GM12878 (cell line): ENCODE results near the gene CLUH. TPM values are rescaled to one million over a fixed set of nuclear protein-coding genes. Genes with fewer than 3 reads are reported as not detected.

Experiments used
- ATAC-seq: fragments of 200-7000 bp; cut with Tn5 transposase; 3 replicates; pipeline ENCODE4 v1.9.1; 2020; ENCODE audit warnings: mild to moderate bottlenecking, moderate library complexity
- BruUV-seq: library from RNA; stranded (reverse); fragments of 400-500 nt; replicated peaks from 2 replicates; lab custom pipeline; 2021; lab: Mats Ljungman, UMichigan
- CTCF ChIA-PET: fragments of 300-600 bp; sonication (Branson Sonifier 250); formaldehyde crosslinking; extraction: SDS; loops from one replicate; lab custom pipeline; 2021; ENCODE audit warnings: inconsistent platforms; lab: Yijun Ruan, JAX
- POLR2A ChIA-PET: fragments of 350-600 bp; formaldehyde crosslinking; extraction: SDS; loops from one replicate; lab custom pipeline; 2021; ENCODE audit warnings: inconsistent platforms; lab: Charles Lee
- RAD21 ChIA-PET: fragments of 300-600 bp; sonication (Branson Sonifier 250); formaldehyde crosslinking; loops from one replicate; lab custom pipeline; 2023; ENCODE audit warnings: antibody characterized with exemption; ENCODE audit not compliant: unreplicated experiment; lab: Charles Lee
- SMC1A ChIA-PET: fragments of 300-600 bp; sonication (Branson Sonifier 250); formaldehyde crosslinking; loops from one replicate; lab custom pipeline; 2023; ENCODE audit not compliant: unreplicated experiment, uncharacterized antibody; lab: Charles Lee
- DNase-seq: peaks from one replicate; pipeline ENCODE4 v3.0.0-alpha.2; 2011; ENCODE audit warnings: low read depth, low spot score
- FAIRE-seq: peaks from 3 replicates; lab custom pipeline; 2011; peaks lifted over from hg19 to GRCh38; lab: Jason Lieb, UNC
- H2AFZ ChIP-seq: 2 replicates; pipeline ENCODE4 v1.6.0; 2011; ENCODE audit warnings: low read depth, low read length, control low read depth; ENCODE audit not compliant: control insufficient read depth
- H3K27ac ChIP-seq: 2 replicates; pipeline ENCODE4 v1.5.1; 2011; ENCODE audit warnings: control low read depth; ENCODE audit not compliant: control insufficient read depth, insufficient read depth
- H3K27me3 ChIP-seq, 2 experiments: replicated peaks in 1 of 2; 2 replicates each; pipeline versions ENCODE4 v1.6.0 to v1.6.1; 2011; ENCODE audit warnings: low read length in 1 of 2; ENCODE audit not compliant: control insufficient read depth in 2 of 2, insufficient read depth in 2 of 2
- H3K36me3 ChIP-seq, 2 experiments: 2 replicates each; pipeline ENCODE4 v1.5.1; 2011; ENCODE audit warnings: low read length in 1 of 2; ENCODE audit not compliant: control insufficient read depth in 2 of 2, insufficient read depth in 2 of 2
- H3K4me1 ChIP-seq: 2 replicates; pipeline ENCODE4 v1.6.1; 2011; ENCODE audit warnings: mild to moderate bottlenecking, low read length, moderate library complexity, mixed read lengths; ENCODE audit not compliant: control insufficient read depth, insufficient read depth
- H3K4me2 ChIP-seq: 2 replicates; pipeline ENCODE4 v1.6.0; 2011; ENCODE audit warnings: control low read depth; ENCODE audit not compliant: control insufficient read depth, insufficient read depth
- H3K4me3 ChIP-seq: fragments of 200-600 bp; sonication (generic); 2 replicates; pipeline ENCODE4 v1.5.1; 2016
- H3K79me2 ChIP-seq: 2 replicates; pipeline ENCODE4 v1.6.0; 2011; ENCODE audit warnings: low read length; ENCODE audit not compliant: control insufficient read depth, insufficient read depth
- H3K9ac ChIP-seq: 2 replicates; pipeline ENCODE4 v1.8.0; 2011; ENCODE audit warnings: low read length, control low read depth, mixed read lengths; ENCODE audit not compliant: control insufficient read depth, insufficient read depth
- H3K9me3 ChIP-seq: replicated peaks from 3 replicates; pipeline ENCODE4 v1.5.1; 2011; ENCODE audit warnings: mild to moderate bottlenecking, low read length; ENCODE audit not compliant: control insufficient read depth, insufficient read depth
- H4K20me1 ChIP-seq: 2 replicates; pipeline ENCODE4 v1.6.0; 2011; ENCODE audit not compliant: control insufficient read depth, insufficient read depth
- CEBPB ChIP-seq, 2 experiments: fragments of 150-350 bp in 1 of 2; IDR thresholded peaks; 2 replicates each; pipeline ENCODE4 v1.6.1; 2012 to 2014; ENCODE audit warnings: low read depth in 2 of 2, low read length in 2 of 2, borderline replicate concordance in 1 of 2, inconsistent platforms in 1 of 2
- CUX1 ChIP-seq: IDR thresholded peaks from 2 replicates; pipeline ENCODE4 v1.6.1; 2012; ENCODE audit warnings: improper control_type of control experiment, low read depth, low read length; ENCODE audit not compliant: insufficient replicate concordance
- GATAD2B ChIP-seq: fragments of 450-650 bp; conservative IDR thresholded peaks from 2 replicates; pipeline ENCODE4 v1.6.1; 2017; ENCODE audit warnings: low read depth, mild to moderate bottlenecking, moderate library complexity
- NFIC ChIP-seq: IDR thresholded peaks from 2 replicates; pipeline ENCODE4 v1.6.1; 2012; ENCODE audit warnings: low read depth, mild to moderate bottlenecking, inconsistent platforms, low read length, moderate library complexity
- NR2C2 ChIP-seq: IDR thresholded peaks from 2 replicates; pipeline ENCODE4 v1.6.1; 2011; ENCODE audit warnings: borderline replicate concordance, low read depth; ENCODE audit not compliant: control insufficient read depth, insufficient read length
- PAX8 ChIP-seq: fragments of 450-650 bp; IDR thresholded peaks from 2 replicates; pipeline ENCODE4 v1.6.1; 2017; ENCODE audit warnings: mild to moderate bottlenecking, moderate library complexity
- PKNOX1 ChIP-seq: fragments of 450-650 bp; IDR thresholded peaks from 2 replicates; pipeline ENCODE4 v1.6.1; 2016; ENCODE audit warnings: mild to moderate bottlenecking
- POU2F2 ChIP-seq: IDR thresholded peaks from 3 replicates; pipeline ENCODE4 v1.6.1; 2011; ENCODE audit warnings: low read depth, mild to moderate bottlenecking, low read length, borderline replicate concordance
- SIX5 ChIP-seq: IDR thresholded peaks from 2 replicates; pipeline ENCODE4 v1.6.1; 2011; ENCODE audit warnings: mild to moderate bottlenecking, low read depth, low read length, moderate library complexity; ENCODE audit not compliant: severe bottlenecking
- WGBS: methylation state at CpG from one replicate; pipeline ENCODE4 v1.1.6; 2016; ENCODE audit warnings: low lambda C conversion rate; ENCODE audit not compliant: insufficient replicate concordance, insufficient coverage; ENCODE audit errors: missing lambda C conversion rate; 5-methylcytosine and 5-hydroxymethylcytosine counted together
- in situ Hi-C: fragments of 300-500 bp; cut with MboI; formaldehyde crosslinking; loops from 9 replicates; pipeline ENCODE4 v1.14.3; 2018; ENCODE audit warnings: mixed read lengths
- intact Hi-C: fragments of 100-400 bp; cut with micrococcal nuclease; formaldehyde crosslinking; loops from one replicate; pipeline ENCODE4 v1.14.2; 2022; ENCODE audit not compliant: unreplicated experiment
- polyA plus RNA-seq, 11 experiments: library from polyadenylated mRNA; depleted of rRNA in 4 of 11; unstranded in 6 of 11; stranded (reverse) in 5 of 11; fragments of >200 nt; fragmentation: Nextera tagmentation in 4 of 11; fragmentation: Illumina TruSeq in 1 of 11; extraction: Ambion mirVana in 4 of 11; extraction: Trizol in 1 of 11; gene quantifications; 1 replicate in 1 of 11; 2 replicates in 10 of 11; pipeline versions ENCODE4 v1.2.1 to v1.2.3, GENCODE V29; 2011 to 2016; ENCODE audit warnings: inconsistent platforms in 2 of 11, missing spikeins in 2 of 11, low read depth in 1 of 11
- total RNA-seq, 4 experiments: library from RNA; depleted of rRNA in 3 of 4; stranded (reverse); fragments of >200 nt in 3 of 4; fragmentation: Illumina TruSeq in 1 of 4; extraction: Trizol in 1 of 4; gene quantifications; 2 replicates each; pipeline versions ENCODE4 v1.2.1 to v1.2.3, GENCODE V29; 2013 to 2021

CLUH gene
- total and polyA plus RNA-seq, 10 of the 15 experiments (the other 5 are each of a cell fraction or from before 2014, with no cell fraction given): 0.11 to 147 (median 60.2) TPM

GRCh38 chr17:2706911-2707510 lies 4.6 kb downstream of the CLUH start:
- H3K4me1 ChIP-seq: peaks cover 20% of the 10 kb centered on the region
- peaks cover 2 to 30% of the 10 kb centered on the region in 2 experiments; a peak in 3 of 4 replicates for H3K36me3 ChIP-seq
- no peak overlapping the region for H3K9ac ChIP-seq
- ChIA-PET SMC1A (interaction anchor here (1.6 kb wide), 1 partner anchor 325 kb away, joined by 5 read pairs; no protein-coding TSS in a partner anchor), POLR2A (interaction anchor here (0.9 kb wide), 1 partner anchor 114 kb away, joined by 3 read pairs; the partner anchor contains the start of gene PAFAH1B1), RAD21 (no interaction called here), CTCF (interaction anchor here (1.8 kb wide), 1 partner anchor 291 kb away, joined by 7 read pairs; no protein-coding TSS in a partner anchor)
- ATAC-seq (no peak), FAIRE-seq (no peak)
- no TSS peak for BruUV-seq
- no peak overlapping the region for H3K4me3 ChIP-seq
- peaks cover 68% of the 10 kb centered on the region for H3K79me2 ChIP-seq
- intact Hi-C loops: no loop called here
- H3K27ac ChIP-seq: no peak overlapping the region
- H3K27me3 ChIP-seq: no peaks in the 10 kb centered on the region
- peaks cover 8% of the 10 kb centered on the region; the same call in 1 of the 2 replicates for H4K20me1 ChIP-seq
- TF ChIP-seq GATAD2B (no peak), POU2F2 (no peak), CUX1 (no peak), PAX8 (no peak), NFIC (no peak), CEBPB (IDR thresholded peaks at IDR 0.05; ENCODE audit: borderline replicate concordance in 1 of 2, low read depth in 2 of 2, low read length in 2 of 2) (no peak), PKNOX1 (no peak), NR2C2 (no peak), SIX5 (no peak)
- TF ChIP-seq, all 136 proteins: peak for 0
- no peaks in the 10 kb centered on the region for H3K9me3 ChIP-seq
- in situ Hi-C loops: no loop called here
- H2AFZ ChIP-seq: no peak overlapping the region
- 91% methylated on average over 21 of the region's 21 CpGs for WGBS
- no peak overlapping the region for H3K4me2 ChIP-seq
- DNase-seq: no peak
